Erythroblast (primary cell): ENCODE data around the gene CCDC57.

ENCODE experiments used
- GATA1 ChIP-seq: IDR thresholded peaks from 2 replicates; pipeline ENCODE4 v1.6.1; 2011; ENCODE audit warnings: low read depth, mild to moderate bottlenecking, control low read depth, low read length, moderate library complexity
- POLR2A ChIP-seq: IDR thresholded peaks from 2 replicates; pipeline ENCODE4 v1.6.1; 2011; ENCODE audit warnings: mild to moderate bottlenecking, low read length

- TF ChIP-seq POLR2A (no peak), GATA1 (no peak)
These were observed 136.4 kb downstream of the CCDC57 start for GRCh38 chr17:82076018-82076784.
